WI38 (cell line): Measurements from ENCODE around the gene OPRL1.

Experiments
- H3K4me3 ChIP-seq: 2 replicates; pipeline ENCODE4 v1.5.1; 2011; ENCODE audit warnings: low read depth, mild to moderate bottlenecking, control low read depth, low read length
- TF ChIP-seq, protein P1 (sequence below): IDR thresholded peaks from 2 replicates; pipeline ENCODE4 v1.5.1; 2012; ENCODE audit warnings: low read depth, mild to moderate bottlenecking, control low read depth, low read length

The OPRL1 gene

GRCh38 chr20:64049878-64050260, 30.0 kb upstream of the OPRL1 start:
- TF ChIP-seq, protein P1, sequence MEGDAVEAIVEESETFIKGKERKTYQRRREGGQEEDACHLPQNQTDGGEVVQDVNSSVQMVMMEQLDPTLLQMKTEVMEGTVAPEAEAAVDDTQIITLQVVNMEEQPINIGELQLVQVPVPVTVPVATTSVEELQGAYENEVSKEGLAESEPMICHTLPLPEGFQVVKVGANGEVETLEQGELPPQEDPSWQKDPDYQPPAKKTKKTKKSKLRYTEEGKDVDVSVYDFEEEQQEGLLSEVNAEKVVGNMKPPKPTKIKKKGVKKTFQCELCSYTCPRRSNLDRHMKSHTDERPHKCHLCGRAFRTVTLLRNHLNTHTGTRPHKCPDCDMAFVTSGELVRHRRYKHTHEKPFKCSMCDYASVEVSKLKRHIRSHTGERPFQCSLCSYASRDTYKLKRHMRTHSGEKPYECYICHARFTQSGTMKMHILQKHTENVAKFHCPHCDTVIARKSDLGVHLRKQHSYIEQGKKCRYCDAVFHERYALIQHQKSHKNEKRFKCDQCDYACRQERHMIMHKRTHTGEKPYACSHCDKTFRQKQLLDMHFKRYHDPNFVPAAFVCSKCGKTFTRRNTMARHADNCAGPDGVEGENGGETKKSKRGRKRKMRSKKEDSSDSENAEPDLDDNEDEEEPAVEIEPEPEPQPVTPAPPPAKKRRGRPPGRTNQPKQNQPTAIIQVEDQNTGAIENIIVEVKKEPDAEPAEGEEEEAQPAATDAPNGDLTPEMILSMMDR: no peak
- no peak overlapping the region for H3K4me3 ChIP-seq

GRCh38 chr20:64050261-64051032, 29.4 kb upstream of the OPRL1 start:
- H3K4me3 ChIP-seq: no peak overlapping the region
- TF ChIP-seq, protein P1: no peak

- no peak overlapping the region for H3K4me3 ChIP-seq
- TF ChIP-seq, protein P1: no peak
These were observed 28.8 kb upstream of the OPRL1 start for GRCh38 chr20:64051033-64051452.

DNA sequence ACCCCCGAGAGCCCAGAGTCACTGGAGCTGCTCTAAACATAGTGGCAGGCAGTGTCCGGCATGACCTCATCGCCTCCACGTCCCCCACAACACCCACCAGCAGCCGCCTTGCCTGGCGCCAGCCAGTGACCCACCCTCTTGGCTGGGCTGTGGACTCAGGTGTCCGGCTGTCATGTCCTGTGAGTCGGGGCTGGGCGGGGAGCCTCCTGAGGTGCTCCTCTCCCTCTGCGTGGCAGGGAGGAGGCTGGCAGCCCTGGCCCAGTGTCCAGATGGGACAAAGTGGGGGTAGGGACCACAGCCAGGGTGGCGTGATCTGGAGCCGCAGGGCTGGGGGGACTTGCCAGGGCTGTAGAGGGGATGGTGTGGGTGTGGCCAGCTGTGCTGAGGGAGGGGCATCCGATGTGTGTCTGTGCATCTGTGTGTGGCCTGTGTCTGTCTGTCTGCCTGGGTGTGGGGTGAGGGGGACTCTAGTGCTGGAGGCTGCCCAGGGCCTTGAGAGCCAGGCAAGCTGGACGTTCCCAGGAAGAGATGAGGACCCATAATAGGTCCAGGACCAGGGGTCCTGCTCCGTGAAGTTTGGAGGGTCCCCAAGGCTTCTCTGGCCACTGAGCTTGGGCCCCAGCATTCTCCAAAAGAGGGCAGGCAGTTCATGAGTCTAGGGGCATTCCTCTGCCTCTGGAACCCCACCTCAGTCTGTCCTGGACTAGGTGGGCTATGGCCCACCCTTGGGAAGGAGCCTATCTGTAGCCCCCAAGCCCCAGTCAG, 28.1 kb upstream of the OPRL1 start:
- H3K4me3 ChIP-seq: no peak overlapping the region
- TF ChIP-seq, protein P1: no peak

DNA sequence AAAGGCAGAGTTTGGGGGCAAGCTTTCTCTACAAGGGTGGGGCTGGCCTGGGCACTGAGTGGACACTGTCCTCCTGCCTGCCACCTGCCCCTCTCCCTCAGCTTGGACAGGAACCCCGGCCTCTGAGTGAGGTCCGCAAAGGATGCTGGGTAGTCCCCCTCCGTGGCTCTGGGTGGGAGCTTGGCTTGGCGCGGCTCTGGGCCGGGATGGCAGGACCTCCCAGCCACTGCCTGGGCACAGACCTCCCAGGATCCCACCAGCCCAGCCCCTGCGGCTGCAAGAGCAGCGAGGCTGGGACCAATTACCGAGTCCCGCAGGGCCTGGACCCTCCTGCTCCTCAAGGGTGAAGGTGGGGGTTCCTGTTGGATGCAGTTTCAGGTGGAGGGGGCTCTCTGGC, 27.6 kb upstream of the OPRL1 start:
- H3K4me3 ChIP-seq: no peak overlapping the region
- TF ChIP-seq, protein P1: no peak

DNA sequence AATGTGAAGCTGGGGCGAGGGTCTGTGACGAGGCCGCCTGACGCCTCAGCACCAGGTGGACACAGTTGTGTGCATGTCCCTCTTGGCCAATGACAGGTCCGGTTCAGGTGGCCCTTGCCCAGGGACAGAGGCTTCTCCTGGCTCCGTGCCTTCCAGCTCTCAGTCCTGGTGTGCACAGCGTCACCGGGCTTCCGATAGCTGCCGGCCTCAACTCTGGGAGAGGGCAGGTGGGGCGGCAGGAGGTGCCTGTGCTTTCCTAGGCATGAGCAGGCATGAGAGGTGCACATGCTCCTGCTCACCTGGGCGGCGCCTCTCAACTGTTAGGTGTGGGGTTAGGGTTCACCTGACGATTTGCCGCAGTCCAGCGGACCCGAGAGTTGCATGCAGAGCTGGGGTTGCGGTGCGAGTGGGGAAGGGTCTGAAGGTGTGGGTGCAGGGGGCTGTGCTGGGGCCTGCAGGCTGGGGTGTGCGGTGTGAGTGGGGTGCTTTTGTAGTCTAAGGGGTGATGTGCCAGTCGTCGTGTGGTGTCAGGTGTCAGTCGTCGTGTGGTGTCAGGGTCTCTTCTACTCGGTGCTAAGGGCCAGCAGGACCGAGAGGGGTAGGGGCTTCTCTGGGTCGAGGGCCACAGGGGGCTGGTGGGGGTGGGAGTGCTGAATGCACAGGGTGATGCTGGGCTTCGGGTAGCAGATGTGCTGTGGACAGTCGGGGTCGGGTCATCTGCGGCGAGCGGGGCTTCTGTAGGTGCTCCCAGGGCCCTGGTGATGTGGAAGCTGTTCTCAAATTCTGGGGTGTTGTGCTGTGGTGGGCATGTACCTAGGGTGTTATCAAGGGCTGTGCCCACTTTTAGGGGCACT, 26.7 kb upstream of the OPRL1 start:
- H3K4me3 ChIP-seq: no peak overlapping the region
- TF ChIP-seq, protein P1: no peak
